H9 (cell line): ENCODE measurements around the gene TCF20. TPM values are rescaled to one million over a fixed set of nuclear protein-coding genes. Genes with fewer than 3 reads are reported as not detected.

Experiments
- DNase-seq: peaks from one replicate; pipeline ENCODE4 v3.0.0-alpha.2; 2017
- H2AFZ ChIP-seq: one replicate; pipeline ENCODE4 v1.6.1; 2013; ENCODE audit warnings: mild to moderate bottlenecking, low read length, control low read depth, moderate library complexity
- H2AK5ac ChIP-seq: 2 replicates; pipeline ENCODE4 v1.6.1; 2013; ENCODE audit warnings: low read length, control low read depth, mixed read lengths; ENCODE audit not compliant: insufficient read length
- H2BK120ac ChIP-seq: one replicate; pipeline ENCODE4 v1.6.1; 2013; ENCODE audit warnings: low read depth, mild to moderate bottlenecking, low read length, control low read depth, inconsistent platforms; ENCODE audit not compliant: poor library complexity, severe bottlenecking
- H2BK12ac ChIP-seq: 2 replicates; pipeline ENCODE4 v1.6.1; 2013; ENCODE audit warnings: low read length, control low read depth, mixed read lengths, low read depth; ENCODE audit not compliant: insufficient read length
- H2BK15ac ChIP-seq: 2 replicates; pipeline ENCODE4 v1.6.1; 2013; ENCODE audit warnings: low read depth, low read length, control low read depth
- H2BK20ac ChIP-seq: one replicate; pipeline ENCODE4 v1.6.1; 2013; ENCODE audit warnings: low read depth, mild to moderate bottlenecking, low read length, control low read depth, inconsistent platforms; ENCODE audit not compliant: poor library complexity, severe bottlenecking
- H2BK5ac ChIP-seq: 2 replicates; pipeline ENCODE4 v1.6.1; 2013; ENCODE audit warnings: low read length, control low read depth, mixed read lengths; ENCODE audit not compliant: insufficient read length
- H3K14ac ChIP-seq: 2 replicates; pipeline ENCODE4 v1.6.1; 2013; ENCODE audit warnings: low read length, control low read depth; ENCODE audit not compliant: insufficient read depth
- H3K18ac ChIP-seq: 2 replicates; pipeline ENCODE4 v1.6.1; 2013; ENCODE audit warnings: low read depth, mild to moderate bottlenecking, mixed read lengths, low read length, control low read depth; ENCODE audit not compliant: insufficient read length
- H3K23ac ChIP-seq: 2 replicates; pipeline ENCODE4 v1.6.1; 2013; ENCODE audit warnings: low read length, control low read depth, mixed read lengths, low read depth; ENCODE audit not compliant: insufficient read length
- H3K23me2 ChIP-seq: 2 replicates; pipeline ENCODE4 v1.6.1; 2013; ENCODE audit warnings: low read depth, mild to moderate bottlenecking, mixed read lengths, low read length, control low read depth; ENCODE audit not compliant: insufficient read length, poor library complexity, severe bottlenecking
- H3K27ac ChIP-seq: 2 replicates; pipeline ENCODE4 v1.5.1; 2013; ENCODE audit warnings: low read length, control low read depth, mixed read lengths, low read depth; ENCODE audit not compliant: insufficient read length
- H3K27me3 ChIP-seq: 2 replicates; pipeline ENCODE4 v1.6.1; 2013; ENCODE audit warnings: low read length, control low read depth, inconsistent platforms; ENCODE audit not compliant: insufficient read depth
- H3K4ac ChIP-seq: 2 replicates; pipeline ENCODE4 v1.6.1; 2013; ENCODE audit warnings: low read depth, mild to moderate bottlenecking, control low read depth, inconsistent platforms, low read length, moderate library complexity
- H3K4me1 ChIP-seq: 2 replicates; pipeline ENCODE4 v1.6.1; 2013; ENCODE audit warnings: low read length, control low read depth, inconsistent platforms; ENCODE audit not compliant: insufficient read depth
- H3K4me2 ChIP-seq: 2 replicates; pipeline ENCODE4 v1.6.1; 2013; ENCODE audit warnings: low read length, control low read depth, mixed read lengths; ENCODE audit not compliant: insufficient read length, insufficient read depth
- H3K56ac ChIP-seq: 2 replicates; pipeline ENCODE4 v1.6.1; 2013; ENCODE audit warnings: low read depth, mild to moderate bottlenecking, mixed read lengths, low read length, control low read depth; ENCODE audit not compliant: insufficient read length
- H3K79me1 ChIP-seq: 2 replicates; pipeline ENCODE4 v1.6.1; 2013; ENCODE audit warnings: low read depth, mild to moderate bottlenecking, moderate library complexity, low read length, control low read depth, inconsistent platforms; ENCODE audit not compliant: insufficient read depth, poor library complexity, severe bottlenecking
- H3K79me2 ChIP-seq: 2 replicates; pipeline ENCODE4 v1.6.1; 2013; ENCODE audit warnings: low read length, control low read depth, inconsistent platforms; ENCODE audit not compliant: insufficient read depth
- H3K9ac ChIP-seq: 2 replicates; pipeline ENCODE4 v1.6.1; 2013; ENCODE audit warnings: low read length, control low read depth, mixed read lengths; ENCODE audit not compliant: insufficient read length; ENCODE audit errors: extremely low read depth
- H3K9me3 ChIP-seq: one replicate; pipeline ENCODE4 v1.6.1; 2013; ENCODE audit warnings: low read depth, low read length, inconsistent platforms; ENCODE audit not compliant: control insufficient read depth
- H3T11ph ChIP-seq: one replicate; pipeline ENCODE4 v1.6.1; 2013; ENCODE audit warnings: mild to moderate bottlenecking, low read length, control low read depth, inconsistent platforms
- H4K20me1 ChIP-seq: one replicate; pipeline ENCODE4 v1.6.1; 2013; ENCODE audit not compliant: control insufficient read depth, insufficient read length, insufficient read depth
- H4K5ac ChIP-seq: 2 replicates; pipeline ENCODE4 v1.6.1; 2013; ENCODE audit warnings: low read depth, mild to moderate bottlenecking, mixed read lengths, low read length, control low read depth; ENCODE audit not compliant: insufficient read length
- H4K8ac ChIP-seq: replicated peaks from 2 replicates; pipeline ENCODE4 v1.6.1; 2013; ENCODE audit warnings: low read length, control low read depth, mixed read lengths, low read depth; ENCODE audit not compliant: insufficient read length
- H4K91ac ChIP-seq: 2 replicates; pipeline ENCODE4 v1.6.1; 2013; ENCODE audit warnings: low read depth, mild to moderate bottlenecking, moderate library complexity, mixed read lengths, low read length, control low read depth; ENCODE audit not compliant: insufficient read length
- H3K27ac Mint-ChIP-seq, 3 experiments: 2 replicates in 2 of 3; 3 replicates in 1 of 3; pipeline ENCODE4 v1.8.0; 2020 to 2021; ENCODE audit warnings: mixed read lengths in 3 of 3, mild to moderate bottlenecking in 1 of 3, moderate library complexity in 1 of 3
- H3K27me3 Mint-ChIP-seq: 2 replicates; pipeline ENCODE4 v1.8.0; 2021; ENCODE audit warnings: low read depth, mild to moderate bottlenecking, moderate library complexity, mixed read lengths
- H3K36me3 Mint-ChIP-seq, 3 experiments: 2 replicates in 2 of 3; 3 replicates in 1 of 3; pipeline ENCODE4 v1.8.0; 2020 to 2021; ENCODE audit warnings: low read depth in 3 of 3, mixed read lengths in 3 of 3; ENCODE audit not compliant: insufficient read depth in 1 of 3
- H3K4me1 Mint-ChIP-seq, 2 experiments: 2 replicates each; pipeline ENCODE4 v1.8.0; 2020; ENCODE audit warnings: mixed read lengths in 2 of 2
- H3K4me3 Mint-ChIP-seq, 2 experiments: 2 replicates in 1 of 2; 3 replicates in 1 of 2; pipeline ENCODE4 v1.8.0; 2020 to 2021; ENCODE audit warnings: mild to moderate bottlenecking in 2 of 2, mixed read lengths in 2 of 2, moderate library complexity in 1 of 2
- H3K9me3 Mint-ChIP-seq, 2 experiments: 2 replicates in 1 of 2; 3 replicates in 1 of 2; pipeline ENCODE4 v1.8.0; 2020; ENCODE audit warnings: mild to moderate bottlenecking in 2 of 2, mixed read lengths in 2 of 2, moderate library complexity in 1 of 2
- WGBS: extraction: QIAGEN DNeasy Blood & Tissue Kit; methylation state at CpG from one replicate; pipeline ENCODE4 v1.1.7; 2013; ENCODE audit warnings: missing lambda C conversion rate, low lambda C conversion rate, mixed read lengths; ENCODE audit not compliant: insufficient read length; ENCODE audit errors: extremely low coverage; 5-methylcytosine and 5-hydroxymethylcytosine counted together
- total RNA-seq: library from RNA; stranded (reverse); gene quantifications from 2 replicates; pipeline ENCODE4 v1.2.1, GENCODE V29; 2021
- TF ChIP-seq, protein P1 (sequence below): fragments of 200-600 bp; sonication (generic); conservative IDR thresholded peaks from 3 replicates; pipeline ENCODE4 v1.8.0; 2021; ENCODE audit warnings: antibody characterized with exemption, mild to moderate bottlenecking

TCF20 gene
- total RNA-seq, 1 experiment from 2014 or later, result 75.6 TPM

DNA sequence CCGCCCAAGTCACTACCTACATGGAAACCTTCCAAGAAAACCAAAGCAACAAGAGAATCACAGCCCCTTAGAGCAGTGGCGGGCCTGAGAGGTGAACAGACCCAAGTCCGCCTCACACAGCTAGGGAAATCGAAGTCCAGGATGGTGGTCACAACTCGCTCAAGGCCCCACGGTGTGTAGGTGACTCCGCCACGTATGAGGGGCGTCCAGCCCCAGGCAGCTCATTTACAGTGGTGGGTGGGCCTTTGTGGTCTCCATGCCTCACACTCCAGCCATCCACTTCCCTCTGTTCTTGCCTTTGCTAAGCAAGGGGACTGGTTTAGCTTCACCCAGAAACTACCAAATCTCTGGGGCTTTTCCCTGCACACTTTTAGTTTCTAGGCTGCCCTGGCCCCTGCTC lies 9.7 kb upstream of the TCF20 start:
- peaks cover 8% of the 10 kb centered on the region for H3K23me2 ChIP-seq
- Mint-ChIP-seq H3K9me3 (no peaks in the 10 kb centered on the region; a peak in 1 of 5 replicates), H3K4me1 (peaks cover 32 to 48% of the 10 kb centered on the region in 2 experiments), H3K4me3 (no peak overlapping the region), H3K27ac (no peak overlapping the region), H3K27me3 (peaks cover 88% of the 10 kb centered on the region), H3K36me3 (peaks cover 5 to 8% (median 5%) of the 10 kb centered on the region in 3 experiments; a peak in 5 of 7 replicates)
- H3K79me1 ChIP-seq, result no peaks in the 10 kb centered on the region
- H2BK120ac ChIP-seq, result no peak overlapping the region
- no peak overlapping the region for H3K18ac ChIP-seq
- no peak overlapping the region for H3K14ac ChIP-seq
- WGBS, result no CpG with 5 or more reads among the region's 9 CpGs
- H3K4me2 ChIP-seq, result no peak overlapping the region
- H3K4ac ChIP-seq, result no peak overlapping the region
- H2BK5ac ChIP-seq, result no peak overlapping the region
- no peak overlapping the region for H2BK12ac ChIP-seq
- no peak overlapping the region for H3K9ac ChIP-seq
- H3K27me3 ChIP-seq, result peaks cover 10% of the 10 kb centered on the region; the same call in 1 of the 2 replicates
- no peak for DNase-seq
- no peaks in the 10 kb centered on the region for H3K9me3 ChIP-seq
- H2BK15ac ChIP-seq, result no peak overlapping the region
- no peak overlapping the region for H3T11ph ChIP-seq
- H4K5ac ChIP-seq, result no peak overlapping the region
- no peak overlapping the region for H2AK5ac ChIP-seq
- H3K4me1 ChIP-seq, result peaks cover 3% of the 10 kb centered on the region; the same call in 1 of the 2 replicates
- H4K8ac ChIP-seq, result no peak overlapping the region
- no peak overlapping the region for H3K27ac ChIP-seq
- no peak overlapping the region for H4K91ac ChIP-seq
- TF ChIP-seq, protein P1, sequence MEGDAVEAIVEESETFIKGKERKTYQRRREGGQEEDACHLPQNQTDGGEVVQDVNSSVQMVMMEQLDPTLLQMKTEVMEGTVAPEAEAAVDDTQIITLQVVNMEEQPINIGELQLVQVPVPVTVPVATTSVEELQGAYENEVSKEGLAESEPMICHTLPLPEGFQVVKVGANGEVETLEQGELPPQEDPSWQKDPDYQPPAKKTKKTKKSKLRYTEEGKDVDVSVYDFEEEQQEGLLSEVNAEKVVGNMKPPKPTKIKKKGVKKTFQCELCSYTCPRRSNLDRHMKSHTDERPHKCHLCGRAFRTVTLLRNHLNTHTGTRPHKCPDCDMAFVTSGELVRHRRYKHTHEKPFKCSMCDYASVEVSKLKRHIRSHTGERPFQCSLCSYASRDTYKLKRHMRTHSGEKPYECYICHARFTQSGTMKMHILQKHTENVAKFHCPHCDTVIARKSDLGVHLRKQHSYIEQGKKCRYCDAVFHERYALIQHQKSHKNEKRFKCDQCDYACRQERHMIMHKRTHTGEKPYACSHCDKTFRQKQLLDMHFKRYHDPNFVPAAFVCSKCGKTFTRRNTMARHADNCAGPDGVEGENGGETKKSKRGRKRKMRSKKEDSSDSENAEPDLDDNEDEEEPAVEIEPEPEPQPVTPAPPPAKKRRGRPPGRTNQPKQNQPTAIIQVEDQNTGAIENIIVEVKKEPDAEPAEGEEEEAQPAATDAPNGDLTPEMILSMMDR, result no peak
- no peak overlapping the region for H2BK20ac ChIP-seq
- H4K20me1 ChIP-seq, result no peaks in the 10 kb centered on the region
- no peak overlapping the region for H3K23ac ChIP-seq
- H2AFZ ChIP-seq, result no peak overlapping the region
- H3K56ac ChIP-seq, result no peak overlapping the region
- H3K79me2 ChIP-seq, result no peaks in the 10 kb centered on the region; the same call in 1 of the 2 replicates
